Neural progenitor cell (in vitro differentiated cells): ENCODE data around the gene PTPRJ.

Experiments
- EZH2 ChIP-seq: fragments of 200-600 bp; sonication (generic); IDR thresholded peaks from 2 replicates; pipeline ENCODE4 v1.6.1; 2017; ENCODE audit warnings: antibody characterized with exemption, mild to moderate bottlenecking, moderate library complexity
- EZH2phosphoT487 ChIP-seq: fragments of 200-600 bp; sonication (generic); IDR thresholded peaks from 2 replicates; pipeline ENCODE4 v1.6.1; 2017; ENCODE audit warnings: antibody characterized with exemption
- TF ChIP-seq, protein P1 (sequence below): fragments of 200-600 bp; sonication (generic); IDR thresholded peaks from 2 replicates; pipeline ENCODE4 v1.5.1; 2017; ENCODE audit warnings: antibody characterized with exemption, mild to moderate bottlenecking

DNA sequence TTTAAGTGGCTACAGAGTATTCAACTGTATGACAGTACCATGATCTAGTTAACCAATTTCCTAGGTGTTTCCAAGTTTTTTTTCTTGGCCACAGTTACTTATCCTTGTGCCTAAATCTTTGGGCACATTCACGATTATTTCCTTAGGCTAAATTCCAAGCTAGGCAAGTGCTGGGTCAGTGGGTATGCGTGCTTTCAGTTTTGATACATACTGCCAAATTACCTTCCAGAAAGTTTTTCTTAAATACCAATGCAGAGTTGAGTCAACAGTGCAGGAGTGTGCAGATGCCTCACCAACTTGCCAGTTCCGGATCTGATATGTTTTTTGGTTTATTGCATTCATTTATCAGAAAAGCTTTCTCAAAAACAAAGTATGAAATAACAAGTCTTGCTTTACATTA lies 168.4 kb downstream of the PTPRJ start:
- TF ChIP-seq, protein P1, sequence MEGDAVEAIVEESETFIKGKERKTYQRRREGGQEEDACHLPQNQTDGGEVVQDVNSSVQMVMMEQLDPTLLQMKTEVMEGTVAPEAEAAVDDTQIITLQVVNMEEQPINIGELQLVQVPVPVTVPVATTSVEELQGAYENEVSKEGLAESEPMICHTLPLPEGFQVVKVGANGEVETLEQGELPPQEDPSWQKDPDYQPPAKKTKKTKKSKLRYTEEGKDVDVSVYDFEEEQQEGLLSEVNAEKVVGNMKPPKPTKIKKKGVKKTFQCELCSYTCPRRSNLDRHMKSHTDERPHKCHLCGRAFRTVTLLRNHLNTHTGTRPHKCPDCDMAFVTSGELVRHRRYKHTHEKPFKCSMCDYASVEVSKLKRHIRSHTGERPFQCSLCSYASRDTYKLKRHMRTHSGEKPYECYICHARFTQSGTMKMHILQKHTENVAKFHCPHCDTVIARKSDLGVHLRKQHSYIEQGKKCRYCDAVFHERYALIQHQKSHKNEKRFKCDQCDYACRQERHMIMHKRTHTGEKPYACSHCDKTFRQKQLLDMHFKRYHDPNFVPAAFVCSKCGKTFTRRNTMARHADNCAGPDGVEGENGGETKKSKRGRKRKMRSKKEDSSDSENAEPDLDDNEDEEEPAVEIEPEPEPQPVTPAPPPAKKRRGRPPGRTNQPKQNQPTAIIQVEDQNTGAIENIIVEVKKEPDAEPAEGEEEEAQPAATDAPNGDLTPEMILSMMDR, result no peak
- TF ChIP-seq EZH2phosphoT487 (no peak), EZH2 (no peak)
